NCI-H446 treated with DMSO at 0.1 percent for 48 hours (cell line): Measurements from ENCODE around the gene CRIM1.
A peak's percentile ranks its signal among the peaks of the same experiment; 100 is the strongest.
"Not testable (repeated sequence)": the region's sequence is repeated elsewhere in the genome, so short reads cannot be mapped to it uniquely, and the experiment has no call there.

Experiments used
- DNase-seq: peaks from one replicate; lab custom pipeline; 2025; lab: John Stamatoyannopoulos, UW

The CRIM1 gene

DNA sequence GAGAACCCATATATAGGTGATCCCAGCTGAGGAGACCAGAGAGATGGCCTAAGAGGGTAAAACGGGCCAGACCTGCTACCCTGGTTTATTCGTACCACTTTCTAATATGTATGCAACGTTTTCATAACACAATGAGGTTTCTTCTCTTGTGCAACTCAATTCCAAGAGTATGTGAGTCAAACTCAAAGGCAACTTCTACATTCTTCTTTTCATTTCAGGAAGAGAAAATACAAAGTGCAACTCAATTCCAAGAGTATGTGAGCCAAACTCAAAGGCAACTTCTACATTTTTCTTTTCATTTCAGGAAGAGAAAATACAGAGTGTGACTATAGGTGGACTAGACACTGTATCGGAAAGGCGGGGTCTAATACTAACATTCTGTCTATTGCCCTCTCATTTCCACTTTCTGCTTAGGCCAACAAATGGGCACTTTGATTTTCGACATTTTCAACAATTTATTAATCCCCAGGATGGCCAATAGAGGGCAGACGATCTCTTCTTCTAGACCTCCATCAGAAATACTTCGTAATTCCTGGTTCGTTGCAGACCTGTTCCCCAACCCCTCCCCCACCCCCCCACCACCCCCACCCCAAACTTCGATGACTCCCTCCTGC is 3.7 kb upstream of the CRIM1 start:
- peak; percentile 18 for DNase-seq

DNA sequence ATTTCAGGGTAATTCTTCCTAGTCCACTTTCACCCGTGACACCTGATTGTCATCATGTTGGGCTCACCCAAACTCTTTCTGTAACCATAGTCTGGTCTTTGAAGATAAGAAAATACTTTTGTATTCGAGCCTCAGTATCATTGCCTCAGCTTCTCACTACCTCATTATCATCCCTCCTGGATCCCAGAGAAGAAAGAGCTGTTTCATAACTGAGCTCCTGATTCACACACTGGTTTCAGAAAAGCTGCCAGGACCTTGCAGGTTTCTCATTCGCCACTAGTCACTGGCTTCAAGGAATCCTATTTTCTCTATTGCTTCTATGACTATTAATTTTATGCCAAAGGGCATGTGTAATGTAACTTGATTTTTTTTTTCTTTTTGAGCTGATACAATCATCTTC is 2.9 kb upstream of the CRIM1 start:
- DNase-seq = no peak

DNA sequence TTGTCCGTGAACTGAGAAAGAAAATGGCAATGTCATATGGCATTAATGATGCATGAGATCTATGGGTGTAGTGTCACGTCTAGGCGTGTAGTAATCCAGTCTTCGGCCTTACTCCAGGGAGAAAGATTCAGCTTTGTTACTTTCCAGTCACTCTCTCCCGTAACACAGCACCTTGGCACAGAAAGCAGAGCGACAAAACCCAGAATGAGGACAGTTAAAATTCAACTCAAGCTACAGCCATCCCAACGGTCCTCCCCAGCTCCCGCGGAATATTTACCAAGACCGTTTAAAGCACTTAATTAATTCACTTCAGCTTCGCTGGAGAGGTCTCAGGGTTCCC is 797 bp upstream of the CRIM1 start:
- DNase-seq = no peak

DNA sequence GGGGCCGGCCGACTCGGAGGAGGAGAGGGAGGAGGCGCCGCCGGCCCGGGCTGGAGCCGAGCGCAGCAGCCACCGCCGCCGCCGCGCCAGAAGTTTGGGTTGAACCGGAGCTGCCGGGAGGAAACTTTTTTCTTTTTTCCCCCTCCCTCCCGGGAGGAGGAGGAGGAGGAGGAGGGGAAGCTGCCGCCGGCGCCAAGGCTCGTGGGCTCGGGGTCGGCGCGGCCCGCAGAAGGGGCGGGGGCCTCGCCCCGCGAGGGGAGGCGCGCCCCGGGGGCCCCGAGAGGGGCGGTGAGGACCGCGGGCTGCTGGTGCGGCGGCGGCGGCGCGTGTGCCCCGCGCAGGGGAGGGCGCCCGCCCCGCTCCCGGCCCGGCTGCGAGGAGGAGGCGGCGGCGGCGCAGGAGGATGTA is 316 bp downstream of the CRIM1 start:
- DNase-seq = no peak

DNA sequence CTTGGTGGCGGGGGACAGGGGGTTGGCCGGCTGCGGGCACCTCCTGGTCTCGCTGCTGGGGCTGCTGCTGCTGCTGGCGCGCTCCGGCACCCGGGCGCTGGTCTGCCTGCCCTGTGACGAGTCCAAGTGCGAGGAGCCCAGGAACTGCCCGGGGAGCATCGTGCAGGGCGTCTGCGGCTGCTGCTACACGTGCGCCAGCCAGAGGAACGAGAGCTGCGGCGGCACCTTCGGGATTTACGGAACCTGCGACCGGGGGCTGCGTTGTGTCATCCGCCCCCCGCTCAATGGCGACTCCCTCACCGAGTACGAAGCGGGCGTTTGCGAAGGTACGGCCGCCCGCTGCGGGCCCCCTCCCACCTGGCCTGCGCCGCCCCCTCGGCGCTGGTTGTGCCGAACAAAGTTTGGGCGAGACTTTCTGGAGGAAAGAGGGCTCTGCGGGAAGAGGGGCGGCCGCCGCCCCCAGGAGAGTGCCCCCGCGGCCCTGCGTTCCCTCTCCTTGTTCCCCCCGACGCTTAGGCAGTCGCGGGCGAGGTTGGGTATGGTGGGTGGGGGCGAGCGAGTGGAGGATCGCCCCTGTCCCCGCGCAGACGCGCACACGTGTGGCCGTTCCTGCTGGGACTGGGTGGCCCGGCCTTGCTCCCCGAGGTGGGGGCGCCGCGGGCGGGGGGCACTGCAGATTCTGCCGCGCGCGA is 866 bp downstream of the CRIM1 start:
- no peak for DNase-seq

DNA sequence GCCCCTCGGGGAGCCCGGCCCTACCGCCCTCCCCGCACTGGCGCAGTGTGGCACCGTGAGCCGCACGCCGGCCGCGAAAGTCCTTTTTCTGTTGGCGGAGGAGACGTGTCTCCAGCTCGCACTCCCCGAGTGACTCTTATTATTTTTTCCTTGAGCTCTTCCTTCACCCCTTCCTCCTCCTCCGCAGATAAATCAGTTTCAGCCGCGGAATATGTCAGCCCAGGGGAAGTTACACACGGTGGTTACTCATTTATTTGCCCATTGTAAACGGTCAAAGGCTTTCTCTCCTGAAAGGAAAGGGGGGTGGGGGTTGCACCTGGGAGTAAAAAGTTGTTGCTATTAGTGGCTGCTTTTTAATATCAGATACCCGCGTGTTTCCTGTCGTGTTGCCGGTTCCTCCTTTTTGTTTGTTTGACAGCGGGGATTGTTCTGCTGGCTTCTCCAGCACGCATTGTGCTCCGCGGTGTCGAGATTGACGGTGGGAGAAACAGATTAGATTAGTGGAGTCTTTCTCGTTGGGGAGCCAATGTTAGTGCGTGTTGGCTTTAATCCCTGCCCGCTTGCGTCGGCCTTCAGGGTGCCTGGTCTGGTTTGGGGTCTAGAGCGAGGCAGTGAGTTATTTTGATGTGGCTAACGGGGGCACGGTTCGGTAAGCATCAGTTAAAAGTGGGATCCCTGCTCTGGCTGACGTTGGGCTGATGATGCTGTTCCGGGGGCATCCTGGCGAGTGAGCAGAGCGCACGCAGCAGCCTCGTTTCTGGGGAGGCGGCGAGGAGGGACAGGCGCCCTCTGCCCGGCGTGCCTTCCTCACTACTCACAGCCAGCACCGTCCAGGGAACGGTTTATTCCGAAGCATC is 1.6 kb downstream of the CRIM1 start:
- DNase-seq = no peak

DNA sequence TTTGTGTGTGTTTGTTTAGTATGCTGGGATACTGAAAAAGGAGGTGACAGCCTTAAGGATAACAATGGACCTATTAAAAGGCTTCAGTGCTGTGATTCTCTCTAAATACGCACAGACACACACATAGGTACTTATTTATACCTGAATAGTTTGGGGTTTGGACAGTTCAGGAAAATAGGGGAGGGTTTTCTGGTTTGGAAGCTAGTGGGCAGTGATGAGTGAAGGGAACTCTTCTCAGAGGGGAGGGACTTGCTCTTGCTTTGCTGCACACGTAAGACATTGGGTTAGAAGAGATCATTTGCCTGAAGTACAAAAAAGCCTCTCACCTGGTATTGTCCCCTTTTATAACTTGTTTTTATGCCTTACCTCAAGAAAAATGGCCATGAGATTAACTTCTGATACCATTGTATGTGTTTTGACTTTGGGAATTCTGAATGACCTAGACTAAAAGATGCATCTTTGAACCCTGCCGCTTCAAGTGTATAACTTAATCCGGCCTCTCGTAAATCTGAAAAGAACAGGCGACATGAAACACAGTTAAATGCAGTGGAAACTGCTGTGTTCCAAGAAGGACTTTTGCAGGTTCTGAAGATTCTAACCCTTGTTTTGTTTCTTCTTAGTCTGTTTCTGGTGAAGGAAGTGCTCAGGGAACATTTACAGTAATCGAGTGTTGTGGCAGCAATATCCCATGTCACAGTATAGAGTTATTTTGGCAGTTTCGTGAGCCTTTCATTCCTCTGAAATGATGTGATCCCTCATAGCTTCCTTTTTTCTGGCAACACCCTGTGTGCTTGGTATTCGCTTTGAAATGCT is 2.5 kb downstream of the CRIM1 start:
- peak; percentile 27 for DNase-seq

DNA sequence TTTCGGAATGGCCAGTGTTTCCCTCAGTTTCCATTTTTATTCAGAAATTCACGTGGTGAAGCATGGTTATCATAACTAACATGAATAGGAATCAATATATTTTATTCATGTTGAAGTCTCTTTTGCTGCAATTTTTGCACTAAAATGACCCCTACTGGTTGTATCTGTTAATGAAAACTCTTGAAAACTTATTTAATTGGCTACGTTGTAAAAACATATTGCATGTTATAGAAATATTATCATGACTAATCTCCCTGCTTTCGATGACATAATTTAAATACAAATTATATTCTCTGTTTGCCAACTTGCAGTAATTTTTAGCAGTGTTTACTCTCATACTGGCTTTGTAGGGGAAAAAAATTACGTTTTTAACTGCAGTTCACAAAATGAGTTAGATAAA is 3.5 kb downstream of the CRIM1 start:
- peak; percentile 23 for DNase-seq

DNA sequence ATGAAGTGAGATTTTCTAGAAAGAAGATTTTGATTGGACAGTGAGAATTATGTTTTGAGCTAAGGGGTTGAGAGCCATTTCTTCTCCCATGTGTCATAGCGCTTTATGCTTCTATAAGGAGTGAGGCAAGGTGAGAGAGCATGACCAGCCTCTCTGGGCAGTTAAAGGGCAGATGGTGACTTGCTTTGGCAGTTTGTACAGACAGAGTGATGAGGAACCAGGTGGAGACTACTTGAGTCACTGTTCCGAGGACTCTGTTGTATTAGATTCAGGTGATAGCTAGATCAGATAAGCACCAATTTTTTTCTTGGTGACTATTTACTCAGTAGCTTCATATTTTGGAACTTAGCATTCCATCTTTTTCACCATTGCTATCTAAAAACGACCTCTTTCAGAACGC is 4.5 kb downstream of the CRIM1 start:
- no peak for DNase-seq

DNA sequence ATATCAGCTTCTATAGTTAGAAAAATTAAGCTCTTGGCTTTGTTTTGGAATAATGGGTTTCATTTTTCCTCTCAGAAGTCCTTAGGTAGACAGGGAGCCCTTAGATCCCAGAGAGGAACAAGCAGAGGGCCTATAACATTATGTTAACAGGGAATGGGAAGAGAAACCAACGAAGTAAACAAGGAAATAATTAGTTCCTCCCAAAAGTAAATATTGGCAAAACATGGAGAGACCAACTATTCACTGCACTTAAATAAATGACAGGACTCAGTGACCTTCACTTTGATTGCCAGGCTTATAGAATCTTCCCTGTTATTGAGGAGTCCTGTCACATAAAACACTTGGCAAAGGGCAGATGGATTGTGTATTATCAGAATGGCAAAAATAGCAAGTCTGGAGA is 5.3 kb downstream of the CRIM1 start:
- DNase-seq = no peak

DNA sequence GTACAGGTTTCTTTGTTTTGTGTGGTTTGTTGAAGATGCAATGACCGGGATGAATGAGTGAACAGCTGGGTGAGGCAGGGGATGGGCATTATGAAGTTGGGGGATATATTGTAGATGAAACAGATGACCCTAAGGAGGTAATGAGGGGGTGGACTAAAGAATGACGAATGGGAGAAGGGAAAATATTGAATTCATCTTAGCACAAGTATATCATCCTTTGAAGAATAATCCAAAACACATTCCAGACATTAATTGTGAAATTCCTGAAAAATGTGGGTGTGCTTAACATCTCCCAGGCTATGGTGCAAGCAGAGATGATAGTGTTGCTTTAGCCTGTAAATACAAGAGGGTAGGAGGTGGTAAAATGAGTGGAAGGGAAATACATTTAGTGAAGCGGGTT is 5.8 kb downstream of the CRIM1 start:
- DNase-seq = no peak

DNA sequence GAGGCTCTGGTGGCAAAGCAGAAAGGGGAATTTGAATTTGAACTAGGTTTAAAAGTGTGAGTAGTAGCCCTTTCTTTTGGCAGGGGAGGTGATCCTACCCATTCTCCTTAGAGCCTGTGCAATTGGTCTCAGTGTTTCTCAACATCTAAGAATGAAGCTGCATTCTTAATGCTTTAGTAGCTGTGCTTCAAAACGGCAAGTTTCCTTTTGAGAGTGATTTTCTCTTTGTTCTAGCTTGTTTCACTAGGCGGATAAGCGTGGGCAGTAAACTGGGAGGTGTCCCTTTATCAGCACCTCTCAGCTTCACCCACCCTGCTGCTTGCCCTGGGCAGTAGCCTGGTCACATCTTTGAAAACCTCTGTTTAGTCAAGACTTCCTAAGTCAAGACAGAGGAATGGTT is 6.7 kb downstream of the CRIM1 start:
- no peak for DNase-seq

DNA sequence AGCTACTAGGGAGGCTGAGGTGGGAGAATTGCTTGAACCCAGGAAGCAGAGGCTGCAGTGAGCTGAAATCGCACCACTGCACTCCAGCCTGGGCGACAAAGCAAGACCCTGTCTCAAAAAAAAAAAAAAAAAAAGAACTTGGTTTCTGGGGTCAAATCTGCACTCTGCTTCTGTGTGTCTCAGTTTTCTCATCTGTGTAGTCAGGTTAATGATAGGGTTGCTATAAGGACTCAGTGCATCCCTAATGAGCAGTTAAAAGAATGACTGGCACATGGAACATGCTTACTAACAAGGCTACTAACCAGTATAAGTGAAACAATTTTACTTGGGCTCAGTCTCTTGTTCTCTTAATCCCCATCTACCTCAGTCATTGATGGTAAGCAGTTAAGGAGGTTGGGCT is 7.5 kb downstream of the CRIM1 start:
- DNase-seq = not testable (repeated sequence)

DNA sequence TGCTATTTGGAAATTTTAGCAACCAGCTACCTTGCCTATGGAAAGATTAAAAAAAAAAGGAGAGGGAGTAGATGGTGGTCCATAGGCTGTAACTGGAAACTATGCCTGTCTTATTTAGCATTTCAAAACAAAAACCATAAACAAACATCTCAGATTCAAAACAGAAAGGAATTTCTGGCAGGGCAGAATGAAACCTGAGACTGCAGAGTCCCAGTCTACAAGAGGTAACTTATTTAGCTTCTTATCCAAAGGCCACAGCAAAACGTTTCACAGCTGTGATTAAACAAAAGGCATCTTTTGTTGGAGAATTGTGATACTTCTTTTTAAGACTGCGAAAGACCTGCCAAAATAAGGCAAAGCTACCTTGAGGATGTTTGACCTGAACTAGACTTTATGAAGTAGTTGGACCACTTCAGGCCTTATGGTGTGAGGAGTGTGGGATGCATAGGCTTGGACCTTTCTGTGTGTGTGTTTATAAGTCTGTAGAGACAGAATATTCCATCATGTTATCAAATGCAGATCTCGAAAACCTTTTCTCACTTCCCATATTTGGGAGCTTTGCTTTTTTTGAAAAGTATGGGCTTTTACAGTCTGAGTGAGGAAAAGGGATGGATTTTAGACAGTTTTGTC is 11.0 kb downstream of the CRIM1 start:
- DNase-seq = no peak

DNA sequence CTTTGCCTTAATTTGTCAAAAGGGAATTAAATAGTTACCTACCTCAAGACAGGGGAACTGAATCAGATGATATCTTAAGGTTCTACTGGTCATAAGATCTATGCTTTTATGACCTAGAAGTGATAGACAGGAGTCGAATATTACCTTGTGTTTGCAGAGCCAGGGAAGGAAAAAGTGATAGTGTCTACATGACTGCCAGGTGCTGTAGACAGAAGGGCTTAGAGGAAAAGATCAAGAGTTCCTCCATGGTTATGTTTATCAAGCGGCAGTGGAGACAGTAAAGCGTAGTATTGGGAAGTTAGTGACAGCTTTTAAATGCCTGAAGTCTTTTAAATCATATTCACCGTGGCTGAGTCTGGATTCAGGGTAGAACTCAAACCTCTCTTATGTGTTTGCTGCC is 11.9 kb downstream of the CRIM1 start:
- no peak for DNase-seq

DNA sequence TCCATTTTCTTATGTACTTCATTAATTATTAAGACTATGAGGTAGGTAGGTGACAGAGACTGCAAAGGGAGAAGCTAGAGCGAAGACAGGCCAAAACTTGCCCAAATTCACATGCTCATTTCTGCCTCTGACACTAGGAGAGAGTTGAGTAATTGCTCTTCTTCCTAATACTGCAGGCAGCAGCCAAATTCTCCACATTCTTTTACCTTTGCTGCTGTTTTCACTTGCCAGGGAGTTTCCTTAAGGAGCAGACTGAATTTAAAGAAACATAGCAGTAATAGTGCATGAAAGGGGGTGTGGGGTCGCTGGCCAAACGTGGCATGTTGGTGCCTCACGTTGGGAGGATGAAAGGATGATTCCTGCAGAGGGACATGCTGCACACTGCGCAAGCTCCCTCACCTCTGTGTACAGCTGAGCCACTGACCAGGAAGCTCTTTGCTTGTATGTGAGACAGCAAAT is 12.3 kb downstream of the CRIM1 start:
- no peak for DNase-seq

DNA sequence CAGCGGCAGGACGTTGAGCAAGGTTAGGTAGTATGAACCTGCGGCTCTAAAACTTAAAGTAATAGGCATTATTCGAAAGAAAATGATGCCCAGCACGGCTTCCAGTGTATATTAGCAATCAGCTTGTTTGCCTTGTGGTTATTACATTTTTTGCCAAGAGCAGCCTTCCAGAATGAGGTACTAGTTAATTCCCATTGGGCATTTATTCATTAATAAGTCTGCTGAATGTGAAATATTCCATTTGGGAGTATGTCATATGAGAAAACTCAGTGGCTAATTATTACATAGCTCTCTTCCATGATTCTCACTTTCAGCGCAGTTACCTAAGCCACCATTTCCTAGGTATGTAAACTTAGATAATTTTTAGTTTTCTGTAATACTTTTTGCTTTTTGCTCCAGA is 12.9 kb downstream of the CRIM1 start:
- no peak for DNase-seq

DNA sequence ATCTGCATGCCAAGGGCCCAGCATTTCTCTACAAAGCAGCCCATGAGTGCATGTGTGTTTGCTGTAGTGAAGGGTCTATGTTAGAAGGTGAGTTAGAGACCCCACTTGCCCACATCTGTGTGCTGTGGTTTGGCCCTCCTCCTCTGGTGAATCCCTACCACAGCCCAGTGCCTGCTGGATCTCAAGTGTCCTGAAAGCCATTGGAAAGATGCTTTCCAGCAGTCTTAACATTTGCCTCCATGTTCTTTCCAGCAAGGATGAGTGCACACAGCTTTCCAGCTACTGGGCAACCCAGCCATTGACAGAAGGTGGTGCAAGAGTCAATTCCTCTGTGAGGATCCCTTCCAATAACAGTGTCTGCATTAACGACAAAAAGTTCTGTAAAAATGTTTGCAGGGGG is 13.6 kb downstream of the CRIM1 start:
- no peak for DNase-seq

DNA sequence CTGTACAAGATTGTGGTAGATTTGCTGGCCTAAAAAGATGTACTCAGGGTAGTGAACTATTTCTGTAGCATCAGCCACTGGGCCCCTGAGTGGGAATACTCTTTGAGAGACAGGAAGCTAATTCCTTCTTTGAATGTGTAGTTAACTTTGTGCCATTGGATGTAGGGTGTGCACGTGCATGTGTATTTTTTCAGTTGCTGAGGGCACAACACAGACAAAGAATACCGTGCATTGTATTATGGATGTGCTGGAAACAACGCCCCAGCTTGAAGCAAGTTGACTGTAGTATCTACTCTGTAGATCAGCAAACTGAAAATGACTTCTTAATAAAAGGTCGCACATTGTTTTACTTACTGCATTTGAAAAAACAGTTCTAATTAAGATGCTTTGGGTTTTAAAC is 14.1 kb downstream of the CRIM1 start:
- no peak for DNase-seq

DNA sequence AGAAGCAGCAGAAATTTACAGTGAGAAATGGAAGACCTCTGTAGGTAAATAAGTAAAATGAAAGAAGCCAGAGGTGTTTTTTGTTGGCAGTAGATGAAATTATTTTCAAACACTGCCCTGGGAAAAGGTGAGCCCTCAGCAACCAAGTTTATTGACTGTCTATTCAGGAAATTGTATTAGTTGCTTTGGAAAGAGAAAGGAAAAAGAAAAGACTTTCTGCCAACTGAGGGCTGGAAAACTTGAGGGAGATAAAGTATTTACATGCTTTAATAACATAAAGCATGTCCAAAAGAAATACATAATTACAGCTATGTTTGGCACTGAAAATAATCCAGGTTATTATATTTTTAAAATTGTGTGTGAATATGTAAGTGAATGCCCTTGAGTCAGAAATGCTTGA is 14.7 kb downstream of the CRIM1 start:
- no peak for DNase-seq

DNA sequence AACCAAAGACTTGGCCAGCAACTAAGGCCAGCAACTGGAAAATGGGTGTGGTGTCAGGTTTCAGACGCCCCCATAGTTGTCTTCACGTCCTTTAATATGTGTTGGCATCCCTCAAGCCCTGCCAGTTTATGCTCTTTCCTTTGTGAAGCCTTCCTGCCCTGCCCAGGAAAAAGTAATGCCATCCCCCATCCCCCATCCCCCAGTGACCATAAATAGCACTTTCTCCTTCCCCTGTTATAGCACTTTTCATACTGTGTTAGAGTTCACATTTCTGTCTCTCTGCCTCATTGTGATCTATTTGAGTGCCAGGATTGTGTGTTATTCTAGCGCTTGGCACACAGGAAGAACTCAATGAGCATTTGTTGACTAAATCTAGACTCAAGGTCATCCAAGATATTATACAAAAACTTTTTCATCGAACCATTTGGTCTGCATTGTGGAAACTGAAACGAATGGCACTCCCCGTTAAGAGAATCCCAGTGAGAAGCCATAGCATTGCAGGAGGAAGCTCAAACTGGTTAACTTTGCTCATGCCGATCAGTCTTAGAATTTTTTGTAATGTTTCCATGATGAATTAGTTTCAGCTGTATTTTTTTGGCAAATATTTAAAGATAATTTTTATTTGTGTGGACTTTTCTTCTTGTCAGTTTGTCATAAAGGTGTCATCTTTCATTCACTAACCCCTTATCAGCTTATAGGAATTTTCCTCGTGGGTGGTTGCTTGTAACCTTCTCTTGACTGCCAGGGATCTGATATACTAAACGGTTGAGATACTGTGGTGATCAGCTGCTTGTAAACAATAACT is 15.7 kb downstream of the CRIM1 start:
- peak; percentile 27 for DNase-seq
